ENCODE results near the gene RPS10. TPM values are rescaled to one million over a fixed set of nuclear protein-coding genes. Genes with fewer than 3 reads are reported as not detected.

Gene RPS10
- polyA plus RNA-seq, 1 donor from 2014 or later: 3,258 TPM

- no peaks in the 10 kb centered on the region for H3K36me3 ChIP-seq (ENCODE audit: insufficient read depth, low read length)
- H3K79me2 ChIP-seq (replicated peaks; ENCODE audit: insufficient read depth, low read length): no peaks in the 10 kb centered on the region
- no peak overlapping the region for H3K4me2 ChIP-seq (ENCODE audit: low read length)
- no peaks in the 10 kb centered on the region for H3K9me3 ChIP-seq (ENCODE audit: low read length)
- no peak overlapping the region for H2AFZ ChIP-seq (ENCODE audit: low read depth, low read length)
- no peaks in the 10 kb centered on the region for H3F3A ChIP-seq (ENCODE audit: insufficient read depth, low read length, poor library complexity, severe bottlenecking)
- H3K4me3 ChIP-seq (ENCODE audit: low read length): no peak overlapping the region
- peaks cover 9% of the 10 kb centered on the region for H3K27me3 ChIP-seq (ENCODE audit: insufficient read depth, low read depth, low read length)
- H3K9me2 ChIP-seq (ENCODE audit: insufficient read depth, low read length): no peaks in the 10 kb centered on the region
- no peaks in the 10 kb centered on the region for H4K20me1 ChIP-seq (ENCODE audit: insufficient read depth)
- no peak for TF ChIP-seq EZH2 (IDR thresholded peaks at IDR 0.05; ENCODE audit: borderline replicate concordance, insufficient read depth, low read length, poor library complexity, severe bottlenecking)
- no peak for TF ChIP-seq EP300 (conservative IDR thresholded peaks at IDR 0.05; ENCODE audit: poor library complexity, severe bottlenecking)
- TF ChIP-seq TAF1 (IDR thresholded peaks at IDR 0.05; ENCODE audit: low read depth): no peak
- TF ChIP-seq SMC3 (conservative IDR thresholded peaks at IDR 0.05; ENCODE audit: poor library complexity): no peak
- TF ChIP-seq CTCF (IDR thresholded peaks at IDR 0.05; ENCODE audit: poor library complexity, severe bottlenecking): no peak
- TF ChIP-seq POLR2AphosphoS5 (IDR thresholded peaks at IDR 0.05): no peak
- TF ChIP-seq MXI1 (conservative IDR thresholded peaks at IDR 0.05; ENCODE audit: poor library complexity, severe bottlenecking): no peak
- TF ChIP-seq RAD21 (conservative IDR thresholded peaks at IDR 0.05): no peak
- no peak for TF ChIP-seq REST (IDR thresholded peaks at IDR 0.05; ENCODE audit: borderline replicate concordance)
- H3K9ac ChIP-seq (ENCODE audit: low read length): no peak overlapping the region
- H3K27ac ChIP-seq (ENCODE audit: low read length): no peak overlapping the region
Measured at GRCh38 chr6:34462010-34462409, 36.1 kb upstream of the RPS10 start.

- Histone ChIP-seq H3K36me3 (ENCODE audit: insufficient read depth, low read length) (no peaks in the 10 kb centered on the region), H3K9ac (ENCODE audit: low read length) (no peak overlapping the region), H3K9me3 (ENCODE audit: low read length) (no peaks in the 10 kb centered on the region), H3F3A (ENCODE audit: insufficient read depth, low read length, poor library complexity, severe bottlenecking) (no peaks in the 10 kb centered on the region), H3K79me2 (replicated peaks; ENCODE audit: insufficient read depth, low read length) (no peaks in the 10 kb centered on the region), H3K27me3 (ENCODE audit: insufficient read depth, low read depth, low read length) (peaks cover 7% of the 10 kb centered on the region), H3K4me3 (ENCODE audit: low read length) (no peak overlapping the region), H3K4me2 (ENCODE audit: low read length) (no peak overlapping the region), H2AFZ (ENCODE audit: low read depth, low read length) (no peak overlapping the region), H4K20me1 (ENCODE audit: insufficient read depth) (no peaks in the 10 kb centered on the region), H3K27ac (ENCODE audit: low read length) (no peak overlapping the region), H3K9me2 (ENCODE audit: insufficient read depth, low read length) (no peaks in the 10 kb centered on the region)
- TF ChIP-seq SMC3 (conservative IDR thresholded peaks at IDR 0.05; ENCODE audit: poor library complexity) (no peak), MXI1 (conservative IDR thresholded peaks at IDR 0.05; ENCODE audit: poor library complexity, severe bottlenecking) (no peak), POLR2AphosphoS5 (IDR thresholded peaks at IDR 0.05) (no peak), TAF1 (IDR thresholded peaks at IDR 0.05; ENCODE audit: low read depth) (no peak), CTCF (IDR thresholded peaks at IDR 0.05; ENCODE audit: poor library complexity, severe bottlenecking) (no peak), EP300 (conservative IDR thresholded peaks at IDR 0.05; ENCODE audit: poor library complexity, severe bottlenecking) (no peak), RAD21 (conservative IDR thresholded peaks at IDR 0.05) (no peak), EZH2 (IDR thresholded peaks at IDR 0.05; ENCODE audit: borderline replicate concordance, insufficient read depth, low read length, poor library complexity, severe bottlenecking) (no peak), REST (IDR thresholded peaks at IDR 0.05; ENCODE audit: borderline replicate concordance) (no peak)
Measured at GRCh38 chr6:34460796-34461507, 35.1 kb upstream of the RPS10 start.

Data from neural cell (in vitro differentiated cells).